H9 (cell line): ENCODE data around the gene FASTKD3. TPM values are rescaled to one million over a fixed set of nuclear protein-coding genes. Genes with fewer than 3 reads are reported as not detected.

Source experiments
- DNase-seq: peaks from one replicate; pipeline ENCODE4 v3.0.0-alpha.2; 2017
- H2AFZ ChIP-seq: one replicate; pipeline ENCODE4 v1.6.1; 2013; ENCODE audit warnings: mild to moderate bottlenecking, low read length, control low read depth, moderate library complexity
- H2AK5ac ChIP-seq: 2 replicates; pipeline ENCODE4 v1.6.1; 2013; ENCODE audit warnings: low read length, control low read depth, mixed read lengths; ENCODE audit not compliant: insufficient read length
- H2BK120ac ChIP-seq: one replicate; pipeline ENCODE4 v1.6.1; 2013; ENCODE audit warnings: low read depth, mild to moderate bottlenecking, low read length, control low read depth, inconsistent platforms; ENCODE audit not compliant: poor library complexity, severe bottlenecking
- H2BK12ac ChIP-seq: 2 replicates; pipeline ENCODE4 v1.6.1; 2013; ENCODE audit warnings: low read length, control low read depth, mixed read lengths, low read depth; ENCODE audit not compliant: insufficient read length
- H2BK15ac ChIP-seq: 2 replicates; pipeline ENCODE4 v1.6.1; 2013; ENCODE audit warnings: low read depth, low read length, control low read depth
- H2BK20ac ChIP-seq: one replicate; pipeline ENCODE4 v1.6.1; 2013; ENCODE audit warnings: low read depth, mild to moderate bottlenecking, low read length, control low read depth, inconsistent platforms; ENCODE audit not compliant: poor library complexity, severe bottlenecking
- H2BK5ac ChIP-seq: 2 replicates; pipeline ENCODE4 v1.6.1; 2013; ENCODE audit warnings: low read length, control low read depth, mixed read lengths; ENCODE audit not compliant: insufficient read length
- H3K14ac ChIP-seq: 2 replicates; pipeline ENCODE4 v1.6.1; 2013; ENCODE audit warnings: low read length, control low read depth; ENCODE audit not compliant: insufficient read depth
- H3K18ac ChIP-seq: 2 replicates; pipeline ENCODE4 v1.6.1; 2013; ENCODE audit warnings: low read depth, mild to moderate bottlenecking, mixed read lengths, low read length, control low read depth; ENCODE audit not compliant: insufficient read length
- H3K23ac ChIP-seq: 2 replicates; pipeline ENCODE4 v1.6.1; 2013; ENCODE audit warnings: low read length, control low read depth, mixed read lengths, low read depth; ENCODE audit not compliant: insufficient read length
- H3K23me2 ChIP-seq: 2 replicates; pipeline ENCODE4 v1.6.1; 2013; ENCODE audit warnings: low read depth, mild to moderate bottlenecking, mixed read lengths, low read length, control low read depth; ENCODE audit not compliant: insufficient read length, poor library complexity, severe bottlenecking
- H3K27ac ChIP-seq: 2 replicates; pipeline ENCODE4 v1.5.1; 2013; ENCODE audit warnings: low read length, control low read depth, mixed read lengths, low read depth; ENCODE audit not compliant: insufficient read length
- H3K27me3 ChIP-seq: 2 replicates; pipeline ENCODE4 v1.6.1; 2013; ENCODE audit warnings: low read length, control low read depth, inconsistent platforms; ENCODE audit not compliant: insufficient read depth
- H3K4ac ChIP-seq: 2 replicates; pipeline ENCODE4 v1.6.1; 2013; ENCODE audit warnings: low read depth, mild to moderate bottlenecking, control low read depth, inconsistent platforms, low read length, moderate library complexity
- H3K4me1 ChIP-seq: 2 replicates; pipeline ENCODE4 v1.6.1; 2013; ENCODE audit warnings: low read length, control low read depth, inconsistent platforms; ENCODE audit not compliant: insufficient read depth
- H3K4me2 ChIP-seq: 2 replicates; pipeline ENCODE4 v1.6.1; 2013; ENCODE audit warnings: low read length, control low read depth, mixed read lengths; ENCODE audit not compliant: insufficient read length, insufficient read depth
- H3K56ac ChIP-seq: 2 replicates; pipeline ENCODE4 v1.6.1; 2013; ENCODE audit warnings: low read depth, mild to moderate bottlenecking, mixed read lengths, low read length, control low read depth; ENCODE audit not compliant: insufficient read length
- H3K79me1 ChIP-seq: 2 replicates; pipeline ENCODE4 v1.6.1; 2013; ENCODE audit warnings: low read depth, mild to moderate bottlenecking, moderate library complexity, low read length, control low read depth, inconsistent platforms; ENCODE audit not compliant: insufficient read depth, poor library complexity, severe bottlenecking
- H3K79me2 ChIP-seq: 2 replicates; pipeline ENCODE4 v1.6.1; 2013; ENCODE audit warnings: low read length, control low read depth, inconsistent platforms; ENCODE audit not compliant: insufficient read depth
- H3K9ac ChIP-seq: 2 replicates; pipeline ENCODE4 v1.6.1; 2013; ENCODE audit warnings: low read length, control low read depth, mixed read lengths; ENCODE audit not compliant: insufficient read length; ENCODE audit errors: extremely low read depth
- H3K9me3 ChIP-seq: one replicate; pipeline ENCODE4 v1.6.1; 2013; ENCODE audit warnings: low read depth, low read length, inconsistent platforms; ENCODE audit not compliant: control insufficient read depth
- H3T11ph ChIP-seq: one replicate; pipeline ENCODE4 v1.6.1; 2013; ENCODE audit warnings: mild to moderate bottlenecking, low read length, control low read depth, inconsistent platforms
- H4K20me1 ChIP-seq: one replicate; pipeline ENCODE4 v1.6.1; 2013; ENCODE audit not compliant: control insufficient read depth, insufficient read length, insufficient read depth
- H4K5ac ChIP-seq: 2 replicates; pipeline ENCODE4 v1.6.1; 2013; ENCODE audit warnings: low read depth, mild to moderate bottlenecking, mixed read lengths, low read length, control low read depth; ENCODE audit not compliant: insufficient read length
- H4K8ac ChIP-seq: replicated peaks from 2 replicates; pipeline ENCODE4 v1.6.1; 2013; ENCODE audit warnings: low read length, control low read depth, mixed read lengths, low read depth; ENCODE audit not compliant: insufficient read length
- H4K91ac ChIP-seq: 2 replicates; pipeline ENCODE4 v1.6.1; 2013; ENCODE audit warnings: low read depth, mild to moderate bottlenecking, moderate library complexity, mixed read lengths, low read length, control low read depth; ENCODE audit not compliant: insufficient read length
- H3K27ac Mint-ChIP-seq, 3 experiments: 2 replicates in 2 of 3; 3 replicates in 1 of 3; pipeline ENCODE4 v1.8.0; 2020 to 2021; ENCODE audit warnings: mixed read lengths in 3 of 3, mild to moderate bottlenecking in 1 of 3, moderate library complexity in 1 of 3
- H3K27me3 Mint-ChIP-seq: 2 replicates; pipeline ENCODE4 v1.8.0; 2021; ENCODE audit warnings: low read depth, mild to moderate bottlenecking, moderate library complexity, mixed read lengths
- H3K36me3 Mint-ChIP-seq, 3 experiments: 2 replicates in 2 of 3; 3 replicates in 1 of 3; pipeline ENCODE4 v1.8.0; 2020 to 2021; ENCODE audit warnings: low read depth in 3 of 3, mixed read lengths in 3 of 3; ENCODE audit not compliant: insufficient read depth in 1 of 3
- H3K4me1 Mint-ChIP-seq, 2 experiments: 2 replicates each; pipeline ENCODE4 v1.8.0; 2020; ENCODE audit warnings: mixed read lengths in 2 of 2
- H3K4me3 Mint-ChIP-seq, 2 experiments: 2 replicates in 1 of 2; 3 replicates in 1 of 2; pipeline ENCODE4 v1.8.0; 2020 to 2021; ENCODE audit warnings: mild to moderate bottlenecking in 2 of 2, mixed read lengths in 2 of 2, moderate library complexity in 1 of 2
- H3K9me3 Mint-ChIP-seq, 2 experiments: 2 replicates in 1 of 2; 3 replicates in 1 of 2; pipeline ENCODE4 v1.8.0; 2020; ENCODE audit warnings: mild to moderate bottlenecking in 2 of 2, mixed read lengths in 2 of 2, moderate library complexity in 1 of 2
- WGBS: extraction: QIAGEN DNeasy Blood & Tissue Kit; methylation state at CpG from one replicate; pipeline ENCODE4 v1.1.7; 2013; ENCODE audit warnings: missing lambda C conversion rate, low lambda C conversion rate, mixed read lengths; ENCODE audit not compliant: insufficient read length; ENCODE audit errors: extremely low coverage; 5-methylcytosine and 5-hydroxymethylcytosine counted together
- total RNA-seq: library from RNA; stranded (reverse); gene quantifications from 2 replicates; pipeline ENCODE4 v1.2.1, GENCODE V29; 2021
- TF ChIP-seq, protein P1 (sequence below): fragments of 200-600 bp; sonication (generic); conservative IDR thresholded peaks from 3 replicates; pipeline ENCODE4 v1.8.0; 2021; ENCODE audit warnings: antibody characterized with exemption, mild to moderate bottlenecking

The FASTKD3 gene
- total RNA-seq, 1 experiment from 2014 or later: 15.0 TPM

DNA sequence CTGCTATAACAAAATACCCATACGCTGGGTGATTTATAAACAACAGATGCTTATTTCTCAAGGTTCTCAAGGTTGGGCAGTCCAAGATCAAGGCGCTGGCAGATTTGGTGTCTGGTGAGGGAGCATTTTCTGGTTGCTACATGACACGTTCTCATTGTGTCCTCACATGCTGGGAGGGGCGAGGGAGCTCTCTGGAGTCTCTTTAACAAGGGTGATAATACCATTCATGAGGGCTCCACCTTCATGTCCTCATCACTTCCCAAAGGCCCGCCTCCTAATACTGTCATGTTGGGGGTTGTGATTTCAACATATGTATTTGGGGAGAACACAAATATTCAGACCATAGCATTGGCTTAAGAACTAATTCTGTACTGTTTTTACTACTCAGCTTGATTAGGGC is 22.5 kb downstream of the FASTKD3 start:
- H2AK5ac ChIP-seq: no peak overlapping the region
- peaks cover 28% of the 10 kb centered on the region for H3K27me3 Mint-ChIP-seq
- no peak overlapping the region for H3K14ac ChIP-seq
- no peak overlapping the region for H2AFZ ChIP-seq
- no peak overlapping the region for H3T11ph ChIP-seq
- no peak overlapping the region for H4K5ac ChIP-seq
- H3K18ac ChIP-seq: no peak overlapping the region
- 0 out of 5 replicates have a peak, but pooled peaks cover 0 to 2% of the 10 kb centered on the region in 2 experiments for H3K9me3 Mint-ChIP-seq
- H4K91ac ChIP-seq: no peak overlapping the region
- no peak overlapping the region for H2BK12ac ChIP-seq
- H3K27ac Mint-ChIP-seq: no peak overlapping the region
- H2BK5ac ChIP-seq: no peak overlapping the region
- no peaks in the 10 kb centered on the region for H3K79me1 ChIP-seq
- H3K36me3 Mint-ChIP-seq: peaks cover 0 to 3% (median 0%) of the 10 kb centered on the region in 3 experiments; a peak in 1 of 7 replicates
- no peak overlapping the region for H2BK20ac ChIP-seq
- H3K4me1 Mint-ChIP-seq: peaks cover 9 to 11% of the 10 kb centered on the region in 2 experiments
- no peaks in the 10 kb centered on the region for H3K79me2 ChIP-seq
- H3K9ac ChIP-seq: no peak overlapping the region
- H3K4me1 ChIP-seq: no peaks in the 10 kb centered on the region
- no CpG with 5 or more reads among the region's 5 CpGs for WGBS
- no peak overlapping the region for H2BK15ac ChIP-seq
- no peak overlapping the region for H3K4me2 ChIP-seq
- H3K27ac ChIP-seq: no peak overlapping the region
- TF ChIP-seq, protein P1, sequence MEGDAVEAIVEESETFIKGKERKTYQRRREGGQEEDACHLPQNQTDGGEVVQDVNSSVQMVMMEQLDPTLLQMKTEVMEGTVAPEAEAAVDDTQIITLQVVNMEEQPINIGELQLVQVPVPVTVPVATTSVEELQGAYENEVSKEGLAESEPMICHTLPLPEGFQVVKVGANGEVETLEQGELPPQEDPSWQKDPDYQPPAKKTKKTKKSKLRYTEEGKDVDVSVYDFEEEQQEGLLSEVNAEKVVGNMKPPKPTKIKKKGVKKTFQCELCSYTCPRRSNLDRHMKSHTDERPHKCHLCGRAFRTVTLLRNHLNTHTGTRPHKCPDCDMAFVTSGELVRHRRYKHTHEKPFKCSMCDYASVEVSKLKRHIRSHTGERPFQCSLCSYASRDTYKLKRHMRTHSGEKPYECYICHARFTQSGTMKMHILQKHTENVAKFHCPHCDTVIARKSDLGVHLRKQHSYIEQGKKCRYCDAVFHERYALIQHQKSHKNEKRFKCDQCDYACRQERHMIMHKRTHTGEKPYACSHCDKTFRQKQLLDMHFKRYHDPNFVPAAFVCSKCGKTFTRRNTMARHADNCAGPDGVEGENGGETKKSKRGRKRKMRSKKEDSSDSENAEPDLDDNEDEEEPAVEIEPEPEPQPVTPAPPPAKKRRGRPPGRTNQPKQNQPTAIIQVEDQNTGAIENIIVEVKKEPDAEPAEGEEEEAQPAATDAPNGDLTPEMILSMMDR: no peak
- H3K9me3 ChIP-seq: no peaks in the 10 kb centered on the region
- no peak overlapping the region for H3K23ac ChIP-seq
- peaks cover 12% of the 10 kb centered on the region for H3K23me2 ChIP-seq
- H3K4me3 Mint-ChIP-seq: no peak overlapping the region
- no peak overlapping the region for H4K8ac ChIP-seq
- no peak overlapping the region for H3K56ac ChIP-seq
- no peak overlapping the region for H2BK120ac ChIP-seq
- H3K27me3 ChIP-seq: peaks cover 4% of the 10 kb centered on the region
- no peaks in the 10 kb centered on the region for H4K20me1 ChIP-seq
- no peak for DNase-seq
- H3K4ac ChIP-seq: no peak overlapping the region
